IMR-90 (cell line): ENCODE results near the gene HYCC1. TPM values are rescaled to one million over a fixed set of nuclear protein-coding genes. Genes with fewer than 3 reads are reported as not detected.
"Not testable (repeated sequence)": the region's sequence is repeated elsewhere in the genome, so short reads cannot be mapped to it uniquely, and the experiment has no call there.

Experiments used
- ATAC-seq: fragments of 200-7000 bp; cut with Tn5 transposase; 2 replicates; pipeline ENCODE4 v1.9.1; 2020; ENCODE audit warnings: low read depth, mild to moderate bottlenecking, moderate library complexity
- BruUV-seq: library from RNA; stranded (reverse); fragments of 400-500 nt; replicated peaks from 2 replicates; lab custom pipeline; 2021; lab: Mats Ljungman, UMichigan
- CTCF ChIA-PET: fragments of 300-600 bp; formaldehyde crosslinking; extraction: SDS; loops from one replicate; lab custom pipeline; 2021; ENCODE audit warnings: antibody characterized with exemption; lab: Yijun Ruan, JAX
- POLR2A ChIA-PET: fragments of 300-600 bp; sonication (Branson Sonifier 250); formaldehyde crosslinking; loops from one replicate; lab custom pipeline; 2022; ENCODE audit warnings: antibody characterized with exemption; ENCODE audit not compliant: unreplicated experiment; lab: Charles Lee
- DNase-seq: peaks from one replicate; pipeline ENCODE4 v3.0.0; 2013
- H2AFZ ChIP-seq: replicated peaks from 2 replicates; pipeline ENCODE3; 2013; ENCODE audit warnings: low read length, mild to moderate bottlenecking; ENCODE audit not compliant: poor library complexity
- H2AK5ac ChIP-seq: 2 replicates; pipeline ENCODE4 v1.6.1; 2013; ENCODE audit warnings: low read depth, low read length, inconsistent platforms
- H2AK9ac ChIP-seq: replicated peaks from 2 replicates; pipeline ENCODE3; 2013; ENCODE audit warnings: mild to moderate bottlenecking, low read depth, low read length, moderate library complexity; ENCODE audit not compliant: poor library complexity
- H2BK120ac ChIP-seq: 2 replicates; pipeline ENCODE4 v1.6.1; 2013; ENCODE audit warnings: low read depth, low read length, inconsistent platforms
- H2BK15ac ChIP-seq: 3 replicates; pipeline ENCODE4 v1.6.1; 2013; ENCODE audit warnings: low read depth, low read length, inconsistent platforms
- H2BK20ac ChIP-seq: 2 replicates; pipeline ENCODE4 v1.6.1; 2013; ENCODE audit warnings: low read depth, mild to moderate bottlenecking, inconsistent platforms, low read length, moderate library complexity
- H2BK5ac ChIP-seq: 2 replicates; pipeline ENCODE4 v1.6.1; 2013; ENCODE audit warnings: mild to moderate bottlenecking, low read depth, low read length, inconsistent platforms; ENCODE audit not compliant: poor library complexity, severe bottlenecking
- H3K14ac ChIP-seq: replicated peaks from 2 replicates; pipeline ENCODE4 v1.6.1; 2013; ENCODE audit warnings: low read depth, low read length, inconsistent platforms
- H3K18ac ChIP-seq: 2 replicates; pipeline ENCODE4 v1.6.1; 2013; ENCODE audit warnings: low read depth, low read length, control low read depth
- H3K23ac ChIP-seq: 2 replicates; pipeline ENCODE4 v1.6.1; 2013; ENCODE audit warnings: low read depth, low read length, inconsistent platforms
- H3K27ac ChIP-seq: 2 replicates; pipeline ENCODE4 v1.5.1; 2013; ENCODE audit warnings: mild to moderate bottlenecking, control low read depth, low read length; ENCODE audit not compliant: insufficient read depth
- H3K27me3 ChIP-seq: 2 replicates; pipeline ENCODE4 v1.6.1; 2013; ENCODE audit warnings: low read length; ENCODE audit not compliant: control insufficient read depth, insufficient read depth
- H3K36me3 ChIP-seq: 2 replicates; pipeline ENCODE4 v1.6.1; 2013; ENCODE audit warnings: low read length, mixed read lengths; ENCODE audit not compliant: control insufficient read depth, insufficient read depth
- H3K4ac ChIP-seq: 2 replicates; pipeline ENCODE4 v1.6.1; 2013; ENCODE audit warnings: low read depth, low read length, inconsistent platforms
- H3K4me1 ChIP-seq: 2 replicates; pipeline ENCODE4 v1.6.1; 2013; ENCODE audit warnings: low read length, mixed read lengths; ENCODE audit not compliant: control insufficient read depth, insufficient read depth
- H3K4me2 ChIP-seq: 2 replicates; pipeline ENCODE4 v1.6.1; 2013; ENCODE audit warnings: low read depth, mild to moderate bottlenecking, control low read depth, low read length, moderate library complexity
- H3K4me3 ChIP-seq: 2 replicates; pipeline ENCODE4 v1.5.1; 2013; ENCODE audit warnings: low read depth, mild to moderate bottlenecking, control low read depth, low read length, moderate library complexity; ENCODE audit not compliant: insufficient read depth
- H3K56ac ChIP-seq: 2 replicates; pipeline ENCODE4 v1.6.1; 2013; ENCODE audit warnings: low read length, inconsistent platforms; ENCODE audit not compliant: insufficient read depth; ENCODE audit errors: extremely low read depth
- H3K79me1 ChIP-seq, 2 experiments: 2 replicates each; pipeline ENCODE4 v1.6.1; 2013; ENCODE audit warnings: low read length in 2 of 2, inconsistent platforms in 1 of 2, low read depth in 1 of 2
- H3K9ac ChIP-seq: 2 replicates; pipeline ENCODE4 v1.6.1; 2013; ENCODE audit warnings: low read depth, low read length, control low read depth
- H3K9me1 ChIP-seq: 2 replicates; pipeline ENCODE4 v1.6.1; 2013; ENCODE audit warnings: low read length, inconsistent platforms; ENCODE audit not compliant: insufficient read depth
- H3K9me3 ChIP-seq: 2 replicates; pipeline ENCODE4 v1.6.1; 2013; ENCODE audit warnings: low read length; ENCODE audit not compliant: control insufficient read depth, insufficient read depth
- H4K20me1 ChIP-seq: 2 replicates; pipeline ENCODE4 v1.6.1; 2013; ENCODE audit warnings: low read length, inconsistent platforms; ENCODE audit not compliant: insufficient read depth
- H4K5ac ChIP-seq: 2 replicates; pipeline ENCODE4 v1.6.1; 2013; ENCODE audit warnings: mild to moderate bottlenecking, low read depth, low read length, control low read depth
- H4K8ac ChIP-seq, 2 experiments: 2 replicates each; pipeline ENCODE4 v1.6.1; 2013; ENCODE audit warnings: low read depth in 2 of 2, low read length in 2 of 2, control low read depth in 1 of 2, inconsistent platforms in 1 of 2
- H4K91ac ChIP-seq: 2 replicates; pipeline ENCODE4 v1.6.1; 2013; ENCODE audit warnings: low read depth, low read length, inconsistent platforms; ENCODE audit not compliant: insufficient read depth
- CEBPB ChIP-seq: IDR thresholded peaks from 2 replicates; pipeline ENCODE4 v1.6.1; 2012; ENCODE audit warnings: low read depth, low read length, improper control_type of control experiment
- WGBS, 2 experiments: methylation state at CpG; one replicate each; pipeline versions ENCODE4 v1.1.5 to v1.1.7; 2013; ENCODE audit warnings: missing lambda C conversion rate in 2 of 2; ENCODE audit not compliant: insufficient read length in 1 of 2; ENCODE audit errors: extremely low coverage in 2 of 2; 5-methylcytosine and 5-hydroxymethylcytosine counted together
- dilution Hi-C: fragments of 300-500 bp; cut with HindIII; formaldehyde crosslinking; loops from one replicate; pipeline ENCODE4 v1.14.3; 2018; ENCODE audit warnings: low sequenced_read_pairs; ENCODE audit not compliant: unreplicated experiment
- in situ Hi-C: fragments of 300-500 bp; cut with MboI; formaldehyde crosslinking; loops from 3 replicates; pipeline ENCODE4 v1.14.3; 2019; ENCODE audit warnings: low sequenced_read_pairs, inconsistent platforms, mixed read lengths
- intact Hi-C: fragments of 100-400 bp; cut with micrococcal nuclease; formaldehyde crosslinking; loops from 2 replicates; pipeline ENCODE4 v1.10.0; 2022
- polyA plus RNA-seq, 3 experiments: library from polyadenylated mRNA; depleted of rRNA; stranded (reverse); fragments of >200 nt; gene quantifications; 2 replicates each; pipeline ENCODE4 v1.2.3, GENCODE V29; 2012; ENCODE audit warnings: low replicate concordance in 1 of 3
- total RNA-seq: library from RNA; depleted of rRNA; stranded (reverse); fragments of >200 nt; gene quantifications from 2 replicates; pipeline ENCODE4 v1.2.3, GENCODE V29; 2012

The HYCC1 gene
- total and polyA plus RNA-seq, 2 of the 4 experiments (the other 2 are of a cell fraction), result 44.1 to 78.3 TPM

DNA sequence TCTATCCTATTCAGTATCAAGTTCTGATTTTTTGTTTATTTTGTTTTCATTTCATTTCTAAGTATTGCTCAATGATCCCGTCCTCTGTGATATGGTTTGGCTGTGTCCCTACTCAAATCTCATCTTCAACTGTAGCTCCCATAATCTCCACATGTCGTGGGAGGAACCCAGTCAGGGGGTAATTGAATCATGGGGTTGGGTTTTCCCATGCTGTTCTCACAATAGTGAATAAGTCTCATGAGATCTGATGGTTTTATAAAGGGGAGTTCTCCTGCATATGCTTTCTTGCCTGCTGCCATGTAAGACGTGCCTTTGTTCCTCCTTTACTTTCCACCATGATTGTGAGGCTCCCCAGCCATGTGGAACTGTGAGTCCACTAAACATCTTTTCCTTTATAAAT is 39.3 kb downstream of the HYCC1 start:
- dilution Hi-C loops, CTCF ChIA-PET, in situ Hi-C loops, H3K9me1 ChIP-seq, H3K4me2 ChIP-seq, H4K8ac ChIP-seq, H3K4ac ChIP-seq, H3K23ac ChIP-seq, H4K91ac ChIP-seq, H2AK9ac ChIP-seq, H4K5ac ChIP-seq, H3K9ac ChIP-seq, DNase-seq, H3K18ac ChIP-seq, H3K56ac ChIP-seq, H2AK5ac ChIP-seq, intact Hi-C loops, H3K9me3 ChIP-seq, H3K14ac ChIP-seq, ATAC-seq, H2BK120ac ChIP-seq, H3K4me3 ChIP-seq, H3K4me1 ChIP-seq, H2BK20ac ChIP-seq, BruUV-seq, H2AFZ ChIP-seq, H2BK15ac ChIP-seq, H4K20me1 ChIP-seq, POLR2A ChIA-PET, H2BK5ac ChIP-seq, H3K27ac ChIP-seq, H3K27me3 ChIP-seq: not testable (repeated sequence)
- peak; percentile 31 for TF ChIP-seq CEBPB
- no CpG with 5 or more reads among the region's 3 CpGs for WGBS, 2 experiments
- Histone ChIP-seq H3K36me3 (peaks cover 18% of the 10 kb centered on the region), H3K79me1 (peaks cover 4 to 37% of the 10 kb centered on the region in 2 experiments)
